ENCODE measurements around the gene ADISSP. TPM values are rescaled to one million over a fixed set of nuclear protein-coding genes. Genes with fewer than 3 reads are reported as not detected.

The ADISSP gene
- total and polyA plus RNA-seq, 2 donors (not counting 3 experiments of a cell fraction or from before 2014, with no cell fraction given): 55.0 to 67.5 TPM

DNA sequence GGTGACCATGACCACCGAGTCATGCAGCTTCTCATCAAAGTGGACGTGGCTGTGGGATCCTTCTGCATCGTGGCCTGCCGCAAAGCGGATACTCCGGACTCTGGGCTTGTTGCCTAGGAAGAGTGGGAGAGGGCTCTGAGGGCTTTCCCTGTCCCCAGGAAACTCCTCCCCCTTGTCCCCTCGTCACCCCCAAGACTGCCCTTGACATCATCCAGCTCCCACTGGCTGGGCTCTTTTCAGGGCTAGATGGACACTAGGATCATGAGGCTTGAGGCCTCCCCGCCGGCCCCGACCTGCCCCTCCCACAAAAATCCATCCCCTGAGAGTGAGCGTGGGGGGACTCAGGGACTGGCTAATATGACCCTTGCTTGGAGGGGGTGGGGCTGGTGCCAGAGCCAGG is 9.0 kb downstream of the ADISSP start:
- Histone ChIP-seq H4K20me1 (replicated peaks; ENCODE audit: control insufficient read depth, extremely low read depth, insufficient read depth, low read length) (no peaks in the 10 kb centered on the region), H3K79me2 (ENCODE audit: control insufficient read depth, insufficient read depth, low read length) (no peaks in the 10 kb centered on the region), H3K9me3 (replicated peaks; ENCODE audit: control insufficient read depth, insufficient read depth, low read length) (no peaks in the 10 kb centered on the region), H3K9me1 (replicated peaks; ENCODE audit: control insufficient read depth, extremely low read depth, insufficient read depth, low read length) (no peaks in the 10 kb centered on the region), H3K4me2 (ENCODE audit: insufficient read depth, low read length) (no peak overlapping the region), H3K36me3 (ENCODE audit: control insufficient read depth in 2 of 2, extremely low read depth in 1 of 2, insufficient read depth in 2 of 2, low read length in 2 of 2) (peaks cover 0 to 9% of the 10 kb centered on the region in 2 experiments), H3K27me3 (ENCODE audit: control insufficient read depth in 2 of 2, insufficient read depth in 2 of 2, low read length in 2 of 2) (no peaks in the 10 kb centered on the region), H3K4me1 (ENCODE audit: control insufficient read depth, extremely low read depth, insufficient read depth, low read length) (no peaks in the 10 kb centered on the region), H3K9ac (replicated peaks; ENCODE audit: extremely low read depth, insufficient read depth, low read length) (no peak overlapping the region), H3K4me3 (replicated peaks in 1 of 3; ENCODE audit: insufficient read depth in 1 of 3, low read depth in 1 of 3, low read length in 3 of 3) (no peak overlapping the region), H2AFZ (ENCODE audit: low read depth, low read length) (no peak overlapping the region), H3K27ac (ENCODE audit: insufficient read depth, low read depth, low read length) (no peak overlapping the region)
- FAIRE-seq (no peak), DNase-seq (ENCODE audit: low read depth, low spot score) (no peak)
- TF ChIP-seq POLR2A (IDR thresholded peaks at IDR 0.05; ENCODE audit: low read depth, low read length) (no peak), GATA2 (IDR thresholded peaks at IDR 0.05; ENCODE audit: insufficient read depth, insufficient read length, low read depth, low read length) (no peak), EZH2 (IDR thresholded peaks at IDR 0.05; ENCODE audit: borderline replicate concordance, low read depth, low read length, severe bottlenecking) (no peak), FOS (IDR thresholded peaks at IDR 0.05; ENCODE audit: borderline replicate concordance, insufficient read depth, low read length) (no peak), MYC (IDR thresholded peaks at IDR 0.05; ENCODE audit: low read depth, low read length) (no peak), POLR2AphosphoS5 (IDR thresholded peaks at IDR 0.05; ENCODE audit: insufficient read depth, low read depth, low read length) (no peak), JUN (IDR thresholded peaks at IDR 0.05; ENCODE audit: borderline replicate concordance, insufficient read depth, insufficient read length, low read depth) (no peak)
- TF ChIP-seq, protein P1, sequence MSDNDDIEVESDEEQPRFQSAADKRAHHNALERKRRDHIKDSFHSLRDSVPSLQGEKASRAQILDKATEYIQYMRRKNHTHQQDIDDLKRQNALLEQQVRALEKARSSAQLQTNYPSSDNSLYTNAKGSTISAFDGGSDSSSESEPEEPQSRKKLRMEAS (IDR thresholded peaks at IDR 0.05; ENCODE audit: insufficient read depth, insufficient read length): no peak
- TF ChIP-seq, protein P2, sequence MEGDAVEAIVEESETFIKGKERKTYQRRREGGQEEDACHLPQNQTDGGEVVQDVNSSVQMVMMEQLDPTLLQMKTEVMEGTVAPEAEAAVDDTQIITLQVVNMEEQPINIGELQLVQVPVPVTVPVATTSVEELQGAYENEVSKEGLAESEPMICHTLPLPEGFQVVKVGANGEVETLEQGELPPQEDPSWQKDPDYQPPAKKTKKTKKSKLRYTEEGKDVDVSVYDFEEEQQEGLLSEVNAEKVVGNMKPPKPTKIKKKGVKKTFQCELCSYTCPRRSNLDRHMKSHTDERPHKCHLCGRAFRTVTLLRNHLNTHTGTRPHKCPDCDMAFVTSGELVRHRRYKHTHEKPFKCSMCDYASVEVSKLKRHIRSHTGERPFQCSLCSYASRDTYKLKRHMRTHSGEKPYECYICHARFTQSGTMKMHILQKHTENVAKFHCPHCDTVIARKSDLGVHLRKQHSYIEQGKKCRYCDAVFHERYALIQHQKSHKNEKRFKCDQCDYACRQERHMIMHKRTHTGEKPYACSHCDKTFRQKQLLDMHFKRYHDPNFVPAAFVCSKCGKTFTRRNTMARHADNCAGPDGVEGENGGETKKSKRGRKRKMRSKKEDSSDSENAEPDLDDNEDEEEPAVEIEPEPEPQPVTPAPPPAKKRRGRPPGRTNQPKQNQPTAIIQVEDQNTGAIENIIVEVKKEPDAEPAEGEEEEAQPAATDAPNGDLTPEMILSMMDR (IDR thresholded peaks at IDR 0.05; ENCODE audit: extremely low read depth in 1 of 2, insufficient read depth in 1 of 2, low read depth in 1 of 2, low read length in 2 of 2): no peak
- ChIA-PET CTCF (interaction anchor here (1.2 to 2.7 kb wide), 5 partner anchors 10 to 195 kb away, joined by 3 to 7 read pairs (median 4); partner anchors contain the start of gene ADISSP), POLR2A (no interaction called here)
- no TSS peak for BruUV-seq (replicated peaks)
- dilution Hi-C loops (cut with MboI; ENCODE audit: extremely low pct_ligation_motif_present, low sequenced_read_pairs) (no loop called here), intact Hi-C loops (cut with micrococcal nuclease) (no loop called here)

All from endothelial cell of umbilical vein (primary cell).